Measurements from ENCODE around the gene MAPK8IP1.
A peak's percentile ranks its signal among the peaks of the same experiment; 100 is the strongest.

MAPK8IP1 gene

GRCh38 chr11:45941285-45941684 is 55.8 kb downstream of the MAPK8IP1 start:
- TF ChIP-seq CTCF (IDR thresholded peaks at IDR 0.05; ENCODE audit: low read depth, low read length) = no peak
- H3K4me3 ChIP-seq (replicated peaks in 1 of 2; ENCODE audit: low read depth in 2 of 2, low read length in 2 of 2) = no peak overlapping the region
- DNase-seq (ENCODE audit: low read depth in 2 of 2) = no peak

- no peak for DNase-seq (ENCODE audit: low read depth in 2 of 2)
- TF ChIP-seq CTCF (IDR thresholded peaks at IDR 0.05; ENCODE audit: low read depth, low read length) = no peak
- H3K4me3 ChIP-seq (replicated peaks in 1 of 2; ENCODE audit: low read depth in 2 of 2, low read length in 2 of 2) = no peak overlapping the region
Observed at GRCh38 chr11:45942381-45942780, 56.9 kb downstream of the MAPK8IP1 start.

GRCh38 chr11:45945397-45945999 is 60.0 kb downstream of the MAPK8IP1 start:
- H3K4me3 ChIP-seq (replicated peaks in 1 of 2; ENCODE audit: low read depth in 2 of 2, low read length in 2 of 2) = no peak overlapping the region
- DNase-seq (ENCODE audit: low read depth in 2 of 2) = no peak
- no peak for TF ChIP-seq CTCF (IDR thresholded peaks at IDR 0.05; ENCODE audit: low read depth, low read length)

- no peak for TF ChIP-seq CTCF (IDR thresholded peaks at IDR 0.05; ENCODE audit: low read depth, low read length)
- no peak for DNase-seq (ENCODE audit: low read depth in 2 of 2)
Observed at GRCh38 chr11:45947885-45948284, 62.4 kb downstream of the MAPK8IP1 start.

GRCh38 chr11:45948356-45948755 is 62.9 kb downstream of the MAPK8IP1 start:
- no peak overlapping the region for H3K4me3 ChIP-seq (replicated peaks in 1 of 2; ENCODE audit: low read depth in 2 of 2, low read length in 2 of 2)
- TF ChIP-seq CTCF (IDR thresholded peaks at IDR 0.05; ENCODE audit: low read depth, low read length) = no peak
- DNase-seq (ENCODE audit: low read depth in 2 of 2) = no peak

More at GRCh38 chr11:45947885-45948284, 62.4 kb downstream of the MAPK8IP1 start:
- no peak overlapping the region for H3K4me3 ChIP-seq (replicated peaks in 1 of 2; ENCODE audit: low read depth in 2 of 2, low read length in 2 of 2)

GRCh38 chr11:45949992-45950407 is 64.5 kb downstream of the MAPK8IP1 start:
- peak in 1 of 2 donors; percentile 12 for DNase-seq (ENCODE audit: low read depth in 2 of 2)
- no peak overlapping the region for H3K4me3 ChIP-seq (replicated peaks in 1 of 2; ENCODE audit: low read depth in 2 of 2, low read length in 2 of 2)
- no peak for TF ChIP-seq CTCF (IDR thresholded peaks at IDR 0.05; ENCODE audit: low read depth, low read length)

Measured in cardiac fibroblast (primary cell).